ENCODE data around the gene TTC27. TPM values are rescaled to one million over a fixed set of nuclear protein-coding genes. Genes with fewer than 3 reads are reported as not detected.

The TTC27 gene
- total RNA-seq, 4 donors from 2014 or later = 10.5 to 46.2 (median 17.9) TPM

- no peak overlapping the region for H3K4me3 ChIP-seq
- no peak for DNase-seq
- H3K9me3 ChIP-seq = no peaks in the 10 kb centered on the region
- no peaks in the 10 kb centered on the region for H3K36me3 ChIP-seq
- TF ChIP-seq, protein P1, sequence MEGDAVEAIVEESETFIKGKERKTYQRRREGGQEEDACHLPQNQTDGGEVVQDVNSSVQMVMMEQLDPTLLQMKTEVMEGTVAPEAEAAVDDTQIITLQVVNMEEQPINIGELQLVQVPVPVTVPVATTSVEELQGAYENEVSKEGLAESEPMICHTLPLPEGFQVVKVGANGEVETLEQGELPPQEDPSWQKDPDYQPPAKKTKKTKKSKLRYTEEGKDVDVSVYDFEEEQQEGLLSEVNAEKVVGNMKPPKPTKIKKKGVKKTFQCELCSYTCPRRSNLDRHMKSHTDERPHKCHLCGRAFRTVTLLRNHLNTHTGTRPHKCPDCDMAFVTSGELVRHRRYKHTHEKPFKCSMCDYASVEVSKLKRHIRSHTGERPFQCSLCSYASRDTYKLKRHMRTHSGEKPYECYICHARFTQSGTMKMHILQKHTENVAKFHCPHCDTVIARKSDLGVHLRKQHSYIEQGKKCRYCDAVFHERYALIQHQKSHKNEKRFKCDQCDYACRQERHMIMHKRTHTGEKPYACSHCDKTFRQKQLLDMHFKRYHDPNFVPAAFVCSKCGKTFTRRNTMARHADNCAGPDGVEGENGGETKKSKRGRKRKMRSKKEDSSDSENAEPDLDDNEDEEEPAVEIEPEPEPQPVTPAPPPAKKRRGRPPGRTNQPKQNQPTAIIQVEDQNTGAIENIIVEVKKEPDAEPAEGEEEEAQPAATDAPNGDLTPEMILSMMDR (IDR thresholded peaks at IDR 0.05) = no peak
- TF ChIP-seq POLR2A (IDR thresholded peaks at IDR 0.05) = no peak
- intact Hi-C loops (cut with DNase I; ENCODE audit: low total_unique reads) = no loop called here
- H3K27ac ChIP-seq = no peak overlapping the region
- H3K4me1 ChIP-seq = no peaks in the 10 kb centered on the region
- H3K27me3 ChIP-seq = no peaks in the 10 kb centered on the region
Observed at GRCh38 chr2:32758232-32758631, 130.4 kb downstream of the TTC27 start.

- Histone ChIP-seq H3K27ac (no peak overlapping the region), H3K4me1 (no peaks in the 10 kb centered on the region)
- intact Hi-C loops (cut with DNase I; ENCODE audit: low total_unique reads) = no loop called here
Observed at GRCh38 chr2:32760628-32761027, 132.8 kb downstream of the TTC27 start.

GRCh38 chr2:32768387-32769174 lies 140.7 kb downstream of the TTC27 start:
- Histone ChIP-seq H3K27ac (no peak overlapping the region), H3K4me3 (no peak overlapping the region), H3K9me3 (no peaks in the 10 kb centered on the region), H3K36me3 (no peaks in the 10 kb centered on the region), H3K4me1 (no peaks in the 10 kb centered on the region), H3K27me3 (no peaks in the 10 kb centered on the region)
- no peak for TF ChIP-seq POLR2A (IDR thresholded peaks at IDR 0.05)
- TF ChIP-seq, protein P1 (IDR thresholded peaks at IDR 0.05) = no peak
- DNase-seq = no peak
- intact Hi-C loops (cut with DNase I; ENCODE audit: low total_unique reads) = no loop called here

More at GRCh38 chr2:32760628-32761027, 132.8 kb downstream of the TTC27 start:
- no peak for DNase-seq
- Histone ChIP-seq H3K27me3 (no peaks in the 10 kb centered on the region), H3K36me3 (no peaks in the 10 kb centered on the region), H3K9me3 (no peaks in the 10 kb centered on the region), H3K4me3 (no peak overlapping the region)
- no peak for TF ChIP-seq POLR2A (IDR thresholded peaks at IDR 0.05)
- TF ChIP-seq, protein P1 (IDR thresholded peaks at IDR 0.05) = no peak

GRCh38 chr2:32770360-32770759 lies 142.5 kb downstream of the TTC27 start:
- Histone ChIP-seq H3K27ac (no peak overlapping the region), H3K36me3 (no peaks in the 10 kb centered on the region), H3K27me3 (no peaks in the 10 kb centered on the region), H3K4me3 (no peak overlapping the region), H3K9me3 (no peaks in the 10 kb centered on the region), H3K4me1 (no peaks in the 10 kb centered on the region)
- TF ChIP-seq, protein P1 (IDR thresholded peaks at IDR 0.05) = no peak
- TF ChIP-seq POLR2A (IDR thresholded peaks at IDR 0.05) = no peak
- DNase-seq = no peak
- intact Hi-C loops (cut with DNase I; ENCODE audit: low total_unique reads) = loop anchor here (5.0 to 10.0 kb wide), 3 partner anchors 174 to 614 kb away; partner anchors contain the start of gene LTBP1

Data from uterus (tissue), 4 donors.